ENCODE measurements around the gene JMJD1C.

JMJD1C gene

GRCh38 chr10:63455507-63455906 is 10.3 kb downstream of the JMJD1C start:
- no peak for DNase-seq (ENCODE audit: low read depth)
- no peak for TF ChIP-seq CTCF (conservative IDR thresholded peaks at IDR 0.05; ENCODE audit: low read length)
- H3K4me3 ChIP-seq (ENCODE audit: low read length): no peak overlapping the region

GRCh38 chr10:63454631-63455030 is 11.1 kb downstream of the JMJD1C start:
- no peak for TF ChIP-seq CTCF (conservative IDR thresholded peaks at IDR 0.05; ENCODE audit: low read length)
- DNase-seq (ENCODE audit: low read depth): no peak
- H3K4me3 ChIP-seq (ENCODE audit: low read length): no peak overlapping the region

GRCh38 chr10:63452524-63452923 is 13.3 kb downstream of the JMJD1C start:
- no peak for DNase-seq (ENCODE audit: low read depth)
- TF ChIP-seq CTCF (conservative IDR thresholded peaks at IDR 0.05; ENCODE audit: low read length): no peak

GRCh38 chr10:63446716-63447440 is 18.9 kb downstream of the JMJD1C start:
- no peak for DNase-seq (ENCODE audit: low read depth)
- no peak overlapping the region for H3K4me3 ChIP-seq (ENCODE audit: low read length)
- TF ChIP-seq CTCF (conservative IDR thresholded peaks at IDR 0.05; ENCODE audit: low read length): no peak

More at GRCh38 chr10:63452524-63452923, 13.3 kb downstream of the JMJD1C start:
- no peak overlapping the region for H3K4me3 ChIP-seq (ENCODE audit: low read length)

- H3K4me3 ChIP-seq (ENCODE audit: low read length): no peak overlapping the region
- no peak for DNase-seq (ENCODE audit: low read depth)
- no peak for TF ChIP-seq CTCF (conservative IDR thresholded peaks at IDR 0.05; ENCODE audit: low read length)
Observed at GRCh38 chr10:63441404-63441803, 24.4 kb downstream of the JMJD1C start.

- no peak overlapping the region for H3K4me3 ChIP-seq (ENCODE audit: low read length)
- TF ChIP-seq CTCF (conservative IDR thresholded peaks at IDR 0.05; ENCODE audit: low read length): no peak
- no peak for DNase-seq (ENCODE audit: low read depth)
Observed at GRCh38 chr10:63439607-63440006, 26.2 kb downstream of the JMJD1C start.

Measured in AG10803 (cell line).